ENCODE measurements around the gene GPC6.

GPC6 gene

DNA sequence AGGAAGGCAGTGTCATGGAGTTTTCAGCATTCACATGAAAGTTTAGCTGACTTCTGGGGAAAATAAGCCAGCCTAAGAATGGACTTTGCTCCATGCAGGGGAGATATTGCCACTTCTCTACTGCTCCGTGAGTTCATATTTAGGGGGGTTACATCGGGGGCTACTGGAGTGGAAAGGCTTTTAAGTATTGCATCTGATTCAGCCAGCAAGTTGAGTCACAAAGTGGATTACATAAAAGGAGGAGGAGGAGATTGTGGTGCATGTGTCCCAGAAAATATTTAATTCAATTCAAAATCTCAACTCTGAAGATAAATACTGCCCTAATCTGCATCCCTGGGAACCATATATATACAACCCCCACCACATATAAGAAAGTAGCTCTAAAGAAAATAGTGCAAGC is 635.7 kb downstream of the GPC6 start:
- H3K27ac ChIP-seq (replicated peaks) = no peak overlapping the region
- H3K4me3 ChIP-seq (replicated peaks; ENCODE audit: insufficient read depth, low read length) = no peak overlapping the region
- H3K27me3 ChIP-seq (ENCODE audit: insufficient read depth, poor library complexity, severe bottlenecking) = no peaks in the 10 kb centered on the region
- TF ChIP-seq POLR2AphosphoS5 (IDR thresholded peaks at IDR 0.05; ENCODE audit: low read depth) (no peak), GABPA (IDR thresholded peaks at IDR 0.05; ENCODE audit: low read depth) (no peak), SPI1 (IDR thresholded peaks at IDR 0.05; ENCODE audit: borderline replicate concordance, low read depth) (no peak)
- TF ChIP-seq, protein P1, sequence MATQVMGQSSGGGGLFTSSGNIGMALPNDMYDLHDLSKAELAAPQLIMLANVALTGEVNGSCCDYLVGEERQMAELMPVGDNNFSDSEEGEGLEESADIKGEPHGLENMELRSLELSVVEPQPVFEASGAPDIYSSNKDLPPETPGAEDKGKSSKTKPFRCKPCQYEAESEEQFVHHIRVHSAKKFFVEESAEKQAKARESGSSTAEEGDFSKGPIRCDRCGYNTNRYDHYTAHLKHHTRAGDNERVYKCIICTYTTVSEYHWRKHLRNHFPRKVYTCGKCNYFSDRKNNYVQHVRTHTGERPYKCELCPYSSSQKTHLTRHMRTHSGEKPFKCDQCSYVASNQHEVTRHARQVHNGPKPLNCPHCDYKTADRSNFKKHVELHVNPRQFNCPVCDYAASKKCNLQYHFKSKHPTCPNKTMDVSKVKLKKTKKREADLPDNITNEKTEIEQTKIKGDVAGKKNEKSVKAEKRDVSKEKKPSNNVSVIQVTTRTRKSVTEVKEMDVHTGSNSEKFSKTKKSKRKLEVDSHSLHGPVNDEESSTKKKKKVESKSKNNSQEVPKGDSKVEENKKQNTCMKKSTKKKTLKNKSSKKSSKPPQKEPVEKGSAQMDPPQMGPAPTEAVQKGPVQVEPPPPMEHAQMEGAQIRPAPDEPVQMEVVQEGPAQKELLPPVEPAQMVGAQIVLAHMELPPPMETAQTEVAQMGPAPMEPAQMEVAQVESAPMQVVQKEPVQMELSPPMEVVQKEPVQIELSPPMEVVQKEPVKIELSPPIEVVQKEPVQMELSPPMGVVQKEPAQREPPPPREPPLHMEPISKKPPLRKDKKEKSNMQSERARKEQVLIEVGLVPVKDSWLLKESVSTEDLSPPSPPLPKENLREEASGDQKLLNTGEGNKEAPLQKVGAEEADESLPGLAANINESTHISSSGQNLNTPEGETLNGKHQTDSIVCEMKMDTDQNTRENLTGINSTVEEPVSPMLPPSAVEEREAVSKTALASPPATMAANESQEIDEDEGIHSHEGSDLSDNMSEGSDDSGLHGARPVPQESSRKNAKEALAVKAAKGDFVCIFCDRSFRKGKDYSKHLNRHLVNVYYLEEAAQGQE (IDR thresholded peaks at IDR 0.05; ENCODE audit: insufficient replicate concordance, low read depth) = no peak
- TF ChIP-seq, protein P2, sequence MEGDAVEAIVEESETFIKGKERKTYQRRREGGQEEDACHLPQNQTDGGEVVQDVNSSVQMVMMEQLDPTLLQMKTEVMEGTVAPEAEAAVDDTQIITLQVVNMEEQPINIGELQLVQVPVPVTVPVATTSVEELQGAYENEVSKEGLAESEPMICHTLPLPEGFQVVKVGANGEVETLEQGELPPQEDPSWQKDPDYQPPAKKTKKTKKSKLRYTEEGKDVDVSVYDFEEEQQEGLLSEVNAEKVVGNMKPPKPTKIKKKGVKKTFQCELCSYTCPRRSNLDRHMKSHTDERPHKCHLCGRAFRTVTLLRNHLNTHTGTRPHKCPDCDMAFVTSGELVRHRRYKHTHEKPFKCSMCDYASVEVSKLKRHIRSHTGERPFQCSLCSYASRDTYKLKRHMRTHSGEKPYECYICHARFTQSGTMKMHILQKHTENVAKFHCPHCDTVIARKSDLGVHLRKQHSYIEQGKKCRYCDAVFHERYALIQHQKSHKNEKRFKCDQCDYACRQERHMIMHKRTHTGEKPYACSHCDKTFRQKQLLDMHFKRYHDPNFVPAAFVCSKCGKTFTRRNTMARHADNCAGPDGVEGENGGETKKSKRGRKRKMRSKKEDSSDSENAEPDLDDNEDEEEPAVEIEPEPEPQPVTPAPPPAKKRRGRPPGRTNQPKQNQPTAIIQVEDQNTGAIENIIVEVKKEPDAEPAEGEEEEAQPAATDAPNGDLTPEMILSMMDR (IDR thresholded peaks at IDR 0.05; ENCODE audit: insufficient read depth, low read length) = no peak
- no peak for DNase-seq (ENCODE audit: low read depth in 1 of 2, low spot score in 1 of 2)

DNA sequence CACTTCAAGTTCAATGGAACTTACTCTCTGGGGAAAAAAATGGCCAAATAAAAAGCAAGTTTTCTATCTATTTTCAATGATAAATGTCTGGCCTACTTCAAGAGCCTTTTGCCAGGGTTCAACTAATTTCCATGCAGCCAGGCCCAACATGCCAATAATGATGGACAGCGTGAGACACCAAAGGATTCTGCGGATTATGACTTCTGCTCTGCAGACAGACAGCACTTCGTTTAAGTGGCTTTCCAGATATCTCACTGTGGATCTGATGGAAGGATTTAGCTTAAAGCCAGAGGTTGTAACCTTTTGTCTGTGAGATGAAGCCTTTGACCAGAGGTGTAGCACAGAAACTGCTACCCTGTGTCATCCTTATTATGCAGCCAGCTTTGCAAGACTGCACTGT is 638.6 kb downstream of the GPC6 start:
- no peak for DNase-seq (ENCODE audit: low read depth in 1 of 2, low spot score in 1 of 2)
- Histone ChIP-seq H3K4me3 (replicated peaks; ENCODE audit: insufficient read depth, low read length) (no peak overlapping the region), H3K27ac (replicated peaks) (no peak overlapping the region), H3K27me3 (ENCODE audit: insufficient read depth, poor library complexity, severe bottlenecking) (no peaks in the 10 kb centered on the region)
- TF ChIP-seq SPI1 (IDR thresholded peaks at IDR 0.05; ENCODE audit: borderline replicate concordance, low read depth) (no peak), POLR2AphosphoS5 (IDR thresholded peaks at IDR 0.05; ENCODE audit: low read depth) (no peak), GABPA (IDR thresholded peaks at IDR 0.05; ENCODE audit: low read depth) (no peak)
- TF ChIP-seq, protein P2 (IDR thresholded peaks at IDR 0.05; ENCODE audit: insufficient read depth, low read length) = no peak
- TF ChIP-seq, protein P1 (IDR thresholded peaks at IDR 0.05; ENCODE audit: insufficient replicate concordance, low read depth) = no peak

GRCh38 chr13:93867481-93867880 is 640.9 kb downstream of the GPC6 start:
- TF ChIP-seq, protein P2 (IDR thresholded peaks at IDR 0.05; ENCODE audit: insufficient read depth, low read length) = no peak
- TF ChIP-seq SPI1 (IDR thresholded peaks at IDR 0.05; ENCODE audit: borderline replicate concordance, low read depth) (no peak), POLR2AphosphoS5 (IDR thresholded peaks at IDR 0.05; ENCODE audit: low read depth) (no peak), GABPA (IDR thresholded peaks at IDR 0.05; ENCODE audit: low read depth) (no peak)
- TF ChIP-seq, protein P1 (IDR thresholded peaks at IDR 0.05; ENCODE audit: insufficient replicate concordance, low read depth) = no peak
- Histone ChIP-seq H3K4me3 (replicated peaks; ENCODE audit: insufficient read depth, low read length) (no peak overlapping the region), H3K27ac (replicated peaks) (no peak overlapping the region), H3K27me3 (ENCODE audit: insufficient read depth, poor library complexity, severe bottlenecking) (no peaks in the 10 kb centered on the region)
- DNase-seq (ENCODE audit: low read depth in 1 of 2, low spot score in 1 of 2) = no peak

Data from HL-60 (cell line).